DND-41 (cell line): ENCODE data around the gene COL13A1.

Experiments
- CTCF ChIP-seq: IDR thresholded peaks from 2 replicates; pipeline ENCODE4 v1.5.1; 2012; ENCODE audit warnings: borderline replicate concordance, low read length, moderate library complexity, mild to moderate bottlenecking; ENCODE audit not compliant: poor library complexity, severe bottlenecking; ENCODE audit errors: extremely low read depth
- EZH2 ChIP-seq: IDR thresholded peaks from 3 replicates; pipeline ENCODE4 v1.6.1; 2012; ENCODE audit warnings: borderline replicate concordance, low read depth, mild to moderate bottlenecking, moderate library complexity, low read length, inconsistent platforms; ENCODE audit not compliant: severe bottlenecking

DNA sequence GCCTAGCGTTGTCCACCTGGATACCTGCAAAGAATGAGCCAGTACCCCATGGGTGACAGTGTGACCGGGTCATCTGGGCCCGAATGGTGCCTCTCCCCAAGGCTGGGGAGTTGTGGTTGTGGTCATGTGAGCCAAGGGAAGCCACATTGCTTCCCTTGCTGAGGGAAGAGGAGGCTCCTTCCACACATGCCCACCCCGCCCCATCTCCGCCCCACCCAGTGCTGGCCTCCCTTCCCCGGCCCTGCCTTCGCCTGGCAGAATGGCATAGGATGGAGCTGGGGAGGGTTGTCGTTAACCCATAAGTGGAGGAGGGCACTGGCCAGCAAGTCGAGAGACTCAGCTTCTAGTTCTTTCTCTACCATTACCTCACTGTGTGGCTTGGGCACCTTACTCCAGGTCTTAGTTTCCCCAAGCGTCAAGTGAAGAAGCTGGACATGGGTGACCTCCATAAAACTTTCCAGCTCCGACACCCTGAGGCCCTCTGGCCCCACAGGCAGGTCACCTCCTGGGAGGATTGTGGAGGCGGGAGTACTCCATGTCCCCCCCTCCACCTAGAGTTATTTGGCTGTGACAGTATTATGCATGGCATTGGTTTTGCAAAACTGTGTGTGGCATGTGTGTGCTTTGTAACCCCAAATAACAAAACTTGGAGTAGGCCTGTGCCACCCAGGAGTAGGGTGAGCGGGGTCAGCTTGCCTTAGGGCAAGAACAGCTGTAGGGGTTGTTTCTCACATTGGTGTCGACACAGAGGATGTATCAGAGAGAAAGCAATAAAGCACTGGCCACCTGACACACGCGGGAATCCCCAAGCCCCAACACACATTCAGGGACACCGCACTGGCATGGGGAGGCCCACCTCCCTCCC is 160.4 kb downstream of the COL13A1 start:
- TF ChIP-seq CTCF (no peak), EZH2 (no peak)
